DOHH2 (cell line): ENCODE measurements around the gene OR13C5.

ENCODE experiments used
- H3F3A ChIP-seq: fragments of 200-600 bp; sonication (generic), shearing (Covaris generic); 2 replicates; pipeline ENCODE4 v1.6.0; 2016; ENCODE audit warnings: antibody characterized with exemption, mild to moderate bottlenecking; ENCODE audit not compliant: control insufficient read depth, insufficient read depth
- H3K27ac ChIP-seq: fragments of 200-600 bp; sonication (generic); 2 replicates; pipeline ENCODE4 v1.5.1; 2014; ENCODE audit warnings: low read depth, mild to moderate bottlenecking, low read length, moderate library complexity
- H3K27me3 ChIP-seq: fragments of 200-600 bp; sonication (generic); 2 replicates; pipeline ENCODE4 v1.6.1; 2014; ENCODE audit warnings: mild to moderate bottlenecking, low read length, mixed read lengths; ENCODE audit not compliant: control insufficient read depth
- H3K36me3 ChIP-seq: fragments of 200-600 bp; sonication (generic); 2 replicates; pipeline ENCODE4 v1.6.1; 2014; ENCODE audit warnings: mild to moderate bottlenecking, low read length, moderate library complexity, mixed read lengths; ENCODE audit not compliant: control insufficient read depth
- H3K4me1 ChIP-seq: fragments of 200-600 bp; sonication (generic); 2 replicates; pipeline ENCODE4 v1.6.1; 2014; ENCODE audit warnings: mild to moderate bottlenecking, low read length, mixed read lengths; ENCODE audit not compliant: control insufficient read depth
- H3K4me2 ChIP-seq: fragments of 200-600 bp; sonication (generic); 2 replicates; pipeline ENCODE4 v1.6.0; 2014; ENCODE audit warnings: mild to moderate bottlenecking, low read length, moderate library complexity
- H3K4me3 ChIP-seq: fragments of 200-600 bp; sonication (generic); 2 replicates; pipeline ENCODE4 v1.5.1; 2014; ENCODE audit warnings: mild to moderate bottlenecking, low read length, mixed read lengths
- H3K79me2 ChIP-seq: fragments of 200-600 bp; sonication (generic); 2 replicates; pipeline ENCODE4 v1.6.1; 2014; ENCODE audit warnings: mild to moderate bottlenecking, low read length, mixed read lengths; ENCODE audit not compliant: control insufficient read depth
- H3K9me2 ChIP-seq: fragments of 200-600 bp; sonication (generic); replicated peaks from 2 replicates; pipeline ENCODE4 v1.6.1; 2014; ENCODE audit warnings: mild to moderate bottlenecking, low read length, mixed read lengths; ENCODE audit not compliant: control insufficient read depth
- H3K9me3 ChIP-seq: fragments of 200-600 bp; sonication (generic); 2 replicates; pipeline ENCODE4 v1.6.1; 2014; ENCODE audit warnings: antibody characterized with exemption, low read length, mixed read lengths; ENCODE audit not compliant: control insufficient read depth, insufficient read depth
- H4K20me1 ChIP-seq: fragments of 200-600 bp; sonication (generic); 2 replicates; pipeline ENCODE4 v1.6.0; 2014; ENCODE audit warnings: low read depth, mild to moderate bottlenecking, antibody characterized with exemption, low read length, moderate library complexity; ENCODE audit not compliant: control insufficient read depth, insufficient read depth
- EZH2phosphoT487 ChIP-seq: fragments of 200-600 bp; sonication (generic); IDR thresholded peaks from 2 replicates; pipeline ENCODE4 v1.6.1; 2017; ENCODE audit warnings: borderline replicate concordance, mild to moderate bottlenecking, antibody characterized with exemption, low read length, moderate library complexity, mixed read lengths
- TF ChIP-seq, protein P1 (sequence below): fragments of 200-600 bp; sonication (generic); IDR thresholded peaks from one replicate; pipeline ENCODE4 v1.5.1; 2014; ENCODE audit warnings: antibody characterized with exemption, mild to moderate bottlenecking, low read depth, low read length; ENCODE audit not compliant: poor library complexity, severe bottlenecking

Gene OR13C5

DNA sequence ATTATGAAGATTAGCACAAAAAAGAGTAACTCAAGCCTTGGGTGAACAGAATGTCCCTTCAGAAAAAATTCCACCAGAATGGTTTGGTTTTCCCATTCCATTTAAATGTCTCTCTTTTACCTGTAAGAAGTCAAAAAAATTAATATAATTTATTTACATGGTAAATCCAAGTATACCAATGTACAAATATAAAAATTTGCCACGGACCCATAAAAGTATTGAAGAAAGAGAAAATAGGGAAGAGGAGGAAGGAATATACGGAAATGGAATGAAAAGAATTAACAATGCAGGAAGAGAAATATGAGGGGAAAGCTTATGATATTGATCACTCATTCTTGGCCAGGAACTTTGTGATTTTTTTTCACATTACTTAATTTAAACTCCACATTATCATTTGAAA is 18.9 kb upstream of the OR13C5 start, which contains the start of gene OR13C9:
Gene OR13C9, minus strand, starts transcription at position 101 of the 400 bp plus-strand sequence. Its CDS starts 0 bp downstream, at position 101.
- H4K20me1 ChIP-seq = no peaks in the 10 kb centered on the region
- H3K9me3 ChIP-seq = no peaks in the 10 kb centered on the region
- no peak within 1 kb of the TSS for H3K27ac ChIP-seq
- TF ChIP-seq, protein P1, sequence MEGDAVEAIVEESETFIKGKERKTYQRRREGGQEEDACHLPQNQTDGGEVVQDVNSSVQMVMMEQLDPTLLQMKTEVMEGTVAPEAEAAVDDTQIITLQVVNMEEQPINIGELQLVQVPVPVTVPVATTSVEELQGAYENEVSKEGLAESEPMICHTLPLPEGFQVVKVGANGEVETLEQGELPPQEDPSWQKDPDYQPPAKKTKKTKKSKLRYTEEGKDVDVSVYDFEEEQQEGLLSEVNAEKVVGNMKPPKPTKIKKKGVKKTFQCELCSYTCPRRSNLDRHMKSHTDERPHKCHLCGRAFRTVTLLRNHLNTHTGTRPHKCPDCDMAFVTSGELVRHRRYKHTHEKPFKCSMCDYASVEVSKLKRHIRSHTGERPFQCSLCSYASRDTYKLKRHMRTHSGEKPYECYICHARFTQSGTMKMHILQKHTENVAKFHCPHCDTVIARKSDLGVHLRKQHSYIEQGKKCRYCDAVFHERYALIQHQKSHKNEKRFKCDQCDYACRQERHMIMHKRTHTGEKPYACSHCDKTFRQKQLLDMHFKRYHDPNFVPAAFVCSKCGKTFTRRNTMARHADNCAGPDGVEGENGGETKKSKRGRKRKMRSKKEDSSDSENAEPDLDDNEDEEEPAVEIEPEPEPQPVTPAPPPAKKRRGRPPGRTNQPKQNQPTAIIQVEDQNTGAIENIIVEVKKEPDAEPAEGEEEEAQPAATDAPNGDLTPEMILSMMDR = no peak
- no peak for TF ChIP-seq EZH2phosphoT487
- no peaks in the 10 kb centered on the region for H3K9me2 ChIP-seq
- H3K4me1 ChIP-seq = no peaks in the 10 kb centered on the region
- no peak within 1 kb of the TSS for H3K4me3 ChIP-seq
- H3K36me3 ChIP-seq = no peaks in the 10 kb centered on the region
- H3K27me3 ChIP-seq = no peaks in the 10 kb centered on the region
- no peak within 1 kb of the TSS for H3K4me2 ChIP-seq
- no peaks in the 10 kb centered on the region for H3K79me2 ChIP-seq
- H3F3A ChIP-seq = no peaks in the 10 kb centered on the region

DNA sequence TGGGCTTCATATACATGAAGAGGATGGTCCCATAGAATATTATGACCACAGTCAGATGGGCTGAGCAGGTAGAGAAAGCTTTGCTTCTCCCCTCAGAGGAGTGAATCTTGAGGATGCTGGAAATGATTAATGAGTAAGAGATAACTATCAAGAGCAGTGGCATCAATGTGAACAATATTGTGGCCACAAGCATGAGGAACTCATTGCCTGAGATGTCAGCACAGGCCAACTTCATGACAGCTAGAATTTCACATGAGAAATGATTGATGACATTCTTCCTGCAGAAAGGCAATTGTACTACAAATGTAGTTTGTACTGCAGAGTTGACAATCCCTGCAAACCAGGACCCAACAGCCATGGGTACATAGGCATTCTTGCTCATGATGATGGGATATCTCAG is 18.2 kb upstream of the OR13C5 start:
- Histone ChIP-seq H3K27me3 (no peaks in the 10 kb centered on the region), H3K9me3 (no peaks in the 10 kb centered on the region), H3K4me2 (no peak overlapping the region), H3K36me3 (no peaks in the 10 kb centered on the region), H3K4me3 (no peak overlapping the region), H4K20me1 (no peaks in the 10 kb centered on the region), H3K4me1 (no peaks in the 10 kb centered on the region), H3K79me2 (no peaks in the 10 kb centered on the region), H3K9me2 (no peaks in the 10 kb centered on the region), H3K27ac (no peak overlapping the region), H3F3A (no peaks in the 10 kb centered on the region)
- no peak for TF ChIP-seq EZH2phosphoT487
- TF ChIP-seq, protein P1 = no peak

DNA sequence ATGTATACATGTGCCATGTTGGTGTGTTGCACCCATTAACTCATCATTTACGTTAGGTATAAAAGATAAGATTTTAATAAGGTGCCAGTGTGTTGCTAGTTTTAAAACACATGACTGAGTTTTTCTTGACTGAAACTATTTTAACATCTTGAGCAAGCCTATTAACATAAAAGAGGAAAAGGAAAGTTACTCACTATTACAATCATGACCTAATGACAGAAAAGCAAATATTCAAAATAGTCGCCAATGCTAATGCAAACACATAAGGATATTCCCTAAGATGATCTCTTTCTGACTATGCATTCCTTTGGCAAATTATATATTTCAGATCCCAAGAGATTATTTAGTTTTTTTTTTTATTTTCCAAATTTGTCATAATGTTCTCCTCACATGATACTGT is 12.0 kb upstream of the OR13C5 start:
- Histone ChIP-seq H3F3A (no peaks in the 10 kb centered on the region), H3K4me1 (no peaks in the 10 kb centered on the region), H3K9me2 (no peaks in the 10 kb centered on the region), H3K27me3 (no peaks in the 10 kb centered on the region), H3K4me2 (no peak overlapping the region), H3K79me2 (no peaks in the 10 kb centered on the region), H3K36me3 (no peaks in the 10 kb centered on the region), H3K4me3 (no peak overlapping the region), H3K9me3 (no peaks in the 10 kb centered on the region), H3K27ac (no peak overlapping the region), H4K20me1 (no peaks in the 10 kb centered on the region)
- TF ChIP-seq, protein P1 = no peak
- TF ChIP-seq EZH2phosphoT487 = no peak

DNA sequence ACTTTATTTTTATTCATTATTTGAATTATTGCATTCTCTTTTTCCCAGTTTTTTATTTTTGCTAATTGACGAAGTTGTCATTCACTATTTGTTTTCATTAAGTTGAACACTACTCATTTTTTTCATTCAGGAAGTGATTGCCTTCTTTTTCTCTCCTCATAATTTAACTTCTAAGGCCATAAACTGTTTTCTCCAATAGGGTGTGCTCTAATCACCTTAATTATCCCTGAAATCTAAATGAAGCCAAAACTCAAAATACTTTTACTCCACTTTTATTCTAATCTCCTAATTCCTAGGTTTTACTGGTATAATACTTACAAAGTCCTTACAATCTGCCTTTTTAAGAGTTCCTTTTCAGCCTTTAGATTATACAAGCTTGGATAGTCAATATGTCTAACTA is 9.1 kb upstream of the OR13C5 start:
- Histone ChIP-seq H4K20me1 (no peaks in the 10 kb centered on the region), H3K4me2 (no peak overlapping the region), H3K4me3 (no peak overlapping the region), H3K27me3 (no peaks in the 10 kb centered on the region), H3K9me2 (no peaks in the 10 kb centered on the region), H3K9me3 (no peaks in the 10 kb centered on the region), H3K4me1 (no peaks in the 10 kb centered on the region), H3F3A (no peaks in the 10 kb centered on the region), H3K36me3 (no peaks in the 10 kb centered on the region), H3K79me2 (no peaks in the 10 kb centered on the region), H3K27ac (no peak overlapping the region)
- no peak for TF ChIP-seq EZH2phosphoT487
- TF ChIP-seq, protein P1 = peak; percentile 34
